RWPE1 (cell line): ENCODE data around the gene WSB1.
"Not testable (repeated sequence)": the region's sequence is repeated elsewhere in the genome, so short reads cannot be mapped to it uniquely, and the experiment has no call there.

Experiments
- CTCF ChIA-PET: fragments of 350-600 bp; sonication (Branson Sonifier 250); formaldehyde crosslinking; extraction: SDS; loops from one replicate; lab custom pipeline; 2021; lab: Yijun Ruan, JAX
- POLR2A ChIA-PET: fragments of 400-600 bp; formaldehyde crosslinking; extraction: SDS; loops from one replicate; lab custom pipeline; 2020; ENCODE audit warnings: antibody characterized with exemption; ENCODE audit not compliant: low non-redundant PET; lab: Yijun Ruan, JAX
- DNase-seq: peaks from one replicate; pipeline ENCODE4 v3.0.0; 2012; ENCODE audit warnings: low spot score
- H3K27ac ChIP-seq: fragments of 450-650 bp; 2 replicates; pipeline ENCODE4 v1.5.1; 2017
- TF ChIP-seq, protein P1 (sequence below): fragments of 450-650 bp; conservative IDR thresholded peaks from 2 replicates; pipeline ENCODE4 v1.5.1; 2017; ENCODE audit warnings: low read depth, mild to moderate bottlenecking

The WSB1 gene

DNA sequence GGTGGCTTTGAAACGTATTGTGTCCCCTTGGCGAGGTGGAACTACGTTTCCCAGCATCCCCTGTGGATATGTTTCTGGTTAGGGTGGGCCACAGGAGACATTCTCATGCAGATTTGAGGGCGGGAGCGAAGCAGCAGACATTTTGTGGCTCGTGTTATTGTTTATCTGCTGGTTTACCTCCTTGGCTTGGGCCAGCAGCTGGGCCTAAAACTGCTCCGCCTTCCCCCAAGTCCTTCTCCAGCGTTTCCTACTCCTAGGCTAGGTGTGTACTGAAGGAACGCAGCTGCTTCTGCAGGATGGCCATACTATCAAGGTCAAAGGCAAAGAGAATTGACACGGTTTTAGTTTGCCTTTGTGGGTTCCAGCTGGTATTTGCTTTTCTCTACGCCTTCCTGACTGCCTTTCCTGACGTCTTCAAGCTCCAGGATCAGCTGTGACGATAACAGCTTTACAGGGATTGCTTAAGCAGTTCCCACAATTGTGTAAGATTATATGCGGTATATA lies 17.2 kb upstream of the WSB1 start:
- no peak for DNase-seq
- TF ChIP-seq, protein P1, sequence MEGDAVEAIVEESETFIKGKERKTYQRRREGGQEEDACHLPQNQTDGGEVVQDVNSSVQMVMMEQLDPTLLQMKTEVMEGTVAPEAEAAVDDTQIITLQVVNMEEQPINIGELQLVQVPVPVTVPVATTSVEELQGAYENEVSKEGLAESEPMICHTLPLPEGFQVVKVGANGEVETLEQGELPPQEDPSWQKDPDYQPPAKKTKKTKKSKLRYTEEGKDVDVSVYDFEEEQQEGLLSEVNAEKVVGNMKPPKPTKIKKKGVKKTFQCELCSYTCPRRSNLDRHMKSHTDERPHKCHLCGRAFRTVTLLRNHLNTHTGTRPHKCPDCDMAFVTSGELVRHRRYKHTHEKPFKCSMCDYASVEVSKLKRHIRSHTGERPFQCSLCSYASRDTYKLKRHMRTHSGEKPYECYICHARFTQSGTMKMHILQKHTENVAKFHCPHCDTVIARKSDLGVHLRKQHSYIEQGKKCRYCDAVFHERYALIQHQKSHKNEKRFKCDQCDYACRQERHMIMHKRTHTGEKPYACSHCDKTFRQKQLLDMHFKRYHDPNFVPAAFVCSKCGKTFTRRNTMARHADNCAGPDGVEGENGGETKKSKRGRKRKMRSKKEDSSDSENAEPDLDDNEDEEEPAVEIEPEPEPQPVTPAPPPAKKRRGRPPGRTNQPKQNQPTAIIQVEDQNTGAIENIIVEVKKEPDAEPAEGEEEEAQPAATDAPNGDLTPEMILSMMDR, result no peak
- CTCF ChIA-PET, result interaction anchor here (0.5 kb wide), 1 partner anchor 16 kb away, joined by 6 read pairs; no protein-coding TSS in a partner anchor
- H3K27ac ChIP-seq, result no peak overlapping the region
- POLR2A ChIA-PET, result no interaction called here

- POLR2A ChIA-PET, DNase-seq, CTCF ChIA-PET, H3K27ac ChIP-seq: not testable (repeated sequence)
These were observed 14.8 kb upstream of the WSB1 start for GRCh38 chr17:27279132-27279531.

- no peak overlapping the region for H3K27ac ChIP-seq
- TF ChIP-seq, protein P1, result no peak
- no peak for DNase-seq
- ChIA-PET CTCF (no interaction called here), POLR2A (no interaction called here)
These were observed 13.4 kb upstream of the WSB1 start for GRCh38 chr17:27280527-27280926.

GRCh38 chr17:27281438-27281837 lies 12.5 kb upstream of the WSB1 start:
- POLR2A ChIA-PET, result no interaction called here
- TF ChIP-seq, protein P1, result no peak
- CTCF ChIA-PET, result no interaction called here
- H3K27ac ChIP-seq, result no peak overlapping the region
- DNase-seq, result no peak

DNA sequence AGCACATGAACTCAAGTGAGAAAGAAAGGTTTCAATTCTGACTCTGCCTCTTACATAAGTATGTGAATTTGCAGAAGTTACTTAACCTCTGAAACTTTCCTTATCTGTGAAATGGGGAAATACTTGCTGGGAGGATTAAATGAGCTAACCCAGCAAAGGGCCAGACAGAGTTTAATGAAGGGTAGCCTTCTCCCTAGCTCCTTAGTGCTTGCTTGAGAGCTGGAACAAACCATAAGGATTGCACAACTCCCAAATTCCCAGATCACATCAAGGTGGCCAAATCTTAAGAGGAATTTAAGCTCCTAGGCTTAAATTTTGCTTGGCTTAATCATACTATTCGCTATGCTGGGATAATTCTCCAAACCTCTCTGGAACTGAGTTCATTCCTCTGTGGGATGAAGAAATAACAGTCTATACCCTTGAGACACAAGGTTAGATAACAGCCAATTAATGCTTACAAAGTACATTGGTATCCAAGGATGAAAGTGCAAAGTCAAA lies 11.8 kb upstream of the WSB1 start:
- POLR2A ChIA-PET, result no interaction called here
- DNase-seq, result no peak
- TF ChIP-seq, protein P1, result no peak
- CTCF ChIA-PET, result no interaction called here
- H3K27ac ChIP-seq, result no peak overlapping the region

GRCh38 chr17:27283060-27283459 lies 10.9 kb upstream of the WSB1 start:
- ChIA-PET POLR2A (no interaction called here), CTCF (no interaction called here)
- H3K27ac ChIP-seq, result no peak overlapping the region
- DNase-seq, result no peak
- TF ChIP-seq, protein P1, result no peak

DNA sequence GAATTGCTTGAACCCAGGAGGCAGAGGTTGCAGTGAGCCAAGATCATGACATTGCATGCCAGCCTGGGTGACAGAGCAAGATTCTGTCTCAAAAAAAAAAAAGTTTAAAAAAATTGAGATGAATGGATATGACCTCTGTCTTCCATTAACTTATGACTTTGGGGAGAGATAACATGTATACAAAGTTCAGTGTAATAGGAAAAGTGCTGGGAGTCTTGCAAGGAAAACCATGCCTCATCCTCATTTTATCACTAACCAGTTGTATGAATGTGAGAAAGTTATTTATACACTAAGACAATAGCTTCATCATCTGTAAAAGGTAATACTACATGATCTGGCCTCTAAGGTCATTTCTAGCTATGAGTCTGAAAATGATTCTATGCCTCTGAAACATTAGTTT lies 10.2 kb upstream of the WSB1 start:
- DNase-seq, result no peak
- H3K27ac ChIP-seq, result no peak overlapping the region
- TF ChIP-seq, protein P1, result no peak
- CTCF ChIA-PET, result interaction anchor here (1.5 kb wide), 1 partner anchor 38 kb away, joined by 5 read pairs; no protein-coding TSS in a partner anchor
- POLR2A ChIA-PET, result no interaction called here
